Endothelial cell of umbilical vein (primary cell): ENCODE data around the gene ATP2A2. TPM values are rescaled to one million over a fixed set of nuclear protein-coding genes. Genes with fewer than 3 reads are reported as not detected.

Experiments used
- BruUV-seq: library from RNA; stranded (reverse); fragments of 400-500 nt; replicated peaks from 2 replicates; lab custom pipeline; 2021; lab: Mats Ljungman, UMichigan
- CTCF ChIA-PET: fragments of 300-600, 350-600 bp; sonication (Branson Sonifier 250); formaldehyde crosslinking; loops from one replicate; lab custom pipeline; 2021; ENCODE audit warnings: antibody characterized with exemption, inconsistent platforms; lab: Charles Lee
- POLR2A ChIA-PET: fragments of 300-600, 350-600 bp; sonication (Branson Sonifier 250); formaldehyde crosslinking; loops from one replicate; lab custom pipeline; 2021; ENCODE audit warnings: antibody characterized with exemption, inconsistent platforms; lab: Charles Lee
- DNase-seq: peaks from one replicate; pipeline ENCODE4 v3.0.0-alpha.2; 2011; ENCODE audit warnings: low read depth, low spot score
- FAIRE-seq: peaks from 2 replicates; lab custom pipeline; 2011; peaks lifted over from hg19 to GRCh38; lab: Jason Lieb, UNC
- H2AFZ ChIP-seq: 2 replicates; pipeline ENCODE4 v1.6.0; 2012; ENCODE audit warnings: low read depth, low read length, control low read depth, inconsistent platforms
- H3K27ac ChIP-seq: 2 replicates; pipeline ENCODE4 v1.5.1; 2011; ENCODE audit warnings: low read depth, mild to moderate bottlenecking, control low read depth, low read length, moderate library complexity; ENCODE audit not compliant: insufficient read depth
- H3K27me3 ChIP-seq, 2 experiments: 2 replicates each; pipeline versions ENCODE4 v1.6.0 to v1.6.1; 2011; ENCODE audit warnings: low read length in 2 of 2, mixed read lengths in 1 of 2; ENCODE audit not compliant: control insufficient read depth in 2 of 2, insufficient read depth in 2 of 2
- H3K36me3 ChIP-seq, 2 experiments: 2 replicates in 1 of 2; 3 replicates in 1 of 2; pipeline ENCODE4 v1.5.1; 2011; ENCODE audit warnings: low read length in 2 of 2, mild to moderate bottlenecking in 1 of 2, moderate library complexity in 1 of 2; ENCODE audit not compliant: control insufficient read depth in 2 of 2, insufficient read depth in 2 of 2; ENCODE audit errors: extremely low read depth in 1 of 2
- H3K4me1 ChIP-seq: 3 replicates; pipeline ENCODE4 v1.5.1; 2011; ENCODE audit warnings: mild to moderate bottlenecking, low read length; ENCODE audit not compliant: control insufficient read depth, insufficient read depth; ENCODE audit errors: extremely low read depth
- H3K4me2 ChIP-seq: 2 replicates; pipeline ENCODE4 v1.6.1; 2011; ENCODE audit warnings: low read length, control low read depth, mixed read lengths; ENCODE audit not compliant: insufficient read depth
- H3K4me3 ChIP-seq, 3 experiments: fragments of 200-600 bp in 1 of 3; sonication (generic), shearing (Covaris generic) in 1 of 3; replicated peaks in 1 of 3; 2 replicates each; pipeline ENCODE4 v1.5.1; 2011 to 2016; ENCODE audit warnings: control low read depth in 3 of 3, low read length in 3 of 3, mild to moderate bottlenecking in 2 of 3, inconsistent platforms in 1 of 3, low read depth in 1 of 3, moderate library complexity in 1 of 3; ENCODE audit not compliant: insufficient read depth in 1 of 3
- H3K79me2 ChIP-seq: 2 replicates; pipeline ENCODE4 v1.6.0; 2012; ENCODE audit warnings: low read length, inconsistent platforms; ENCODE audit not compliant: control insufficient read depth, insufficient read depth
- H3K9ac ChIP-seq: replicated peaks from 2 replicates; pipeline ENCODE3; 2011; ENCODE audit warnings: low read length, control low read depth; ENCODE audit not compliant: insufficient read depth; ENCODE audit errors: extremely low read depth
- H3K9me1 ChIP-seq: replicated peaks from 3 replicates; pipeline ENCODE4 v1.6.0; 2011; ENCODE audit warnings: mild to moderate bottlenecking, low read length; ENCODE audit not compliant: control insufficient read depth, insufficient read depth; ENCODE audit errors: extremely low read depth
- H3K9me3 ChIP-seq: replicated peaks from 2 replicates; pipeline ENCODE4 v1.5.1; 2012; ENCODE audit warnings: low read length, inconsistent platforms; ENCODE audit not compliant: control insufficient read depth, insufficient read depth
- H4K20me1 ChIP-seq: replicated peaks from 2 replicates; pipeline ENCODE3; 2011; ENCODE audit warnings: mild to moderate bottlenecking, low read length; ENCODE audit not compliant: control insufficient read depth, insufficient read depth; ENCODE audit errors: extremely low read depth
- CTCF ChIP-seq, 2 donors: IDR thresholded peaks; 1 replicate in 1 of 2; 2 replicates in 1 of 2; pipeline ENCODE4 v1.5.1; 2011; ENCODE audit warnings: low read length in 2 of 2, mild to moderate bottlenecking in 2 of 2, moderate library complexity in 2 of 2, control low read depth in 1 of 2, inconsistent platforms in 1 of 2, low read depth in 1 of 2; ENCODE audit not compliant: insufficient read depth in 1 of 2; ENCODE audit errors: extremely low read depth in 1 of 2
- EZH2 ChIP-seq: IDR thresholded peaks from 2 replicates; pipeline ENCODE4 v1.6.1; 2012; ENCODE audit warnings: borderline replicate concordance, low read depth, mild to moderate bottlenecking, moderate library complexity, low read length, inconsistent platforms; ENCODE audit not compliant: severe bottlenecking
- FOS ChIP-seq: IDR thresholded peaks from 2 replicates; pipeline ENCODE4 v1.6.1; 2011; ENCODE audit warnings: mild to moderate bottlenecking, low read length, moderate library complexity, borderline replicate concordance; ENCODE audit not compliant: insufficient read depth
- GATA2 ChIP-seq: IDR thresholded peaks from 2 replicates; pipeline ENCODE4 v1.7.0; 2011; ENCODE audit warnings: low read depth, mild to moderate bottlenecking, moderate library complexity, mixed read lengths, low read length; ENCODE audit not compliant: insufficient read length, insufficient read depth
- JUN ChIP-seq: IDR thresholded peaks from 2 replicates; pipeline ENCODE4 v1.6.1; 2011; ENCODE audit warnings: borderline replicate concordance, low read depth; ENCODE audit not compliant: insufficient read length, insufficient read depth
- MAX ChIP-seq: IDR thresholded peaks from 2 replicates; pipeline ENCODE4 v1.6.1; 2011; ENCODE audit not compliant: insufficient read depth, insufficient read length
- MYC ChIP-seq: IDR thresholded peaks from one replicate; pipeline ENCODE4 v1.6.1; 2011; ENCODE audit warnings: mild to moderate bottlenecking, low read depth, low read length
- POLR2A ChIP-seq: IDR thresholded peaks from 2 replicates; pipeline ENCODE4 v1.6.1; 2012; ENCODE audit warnings: low read depth, mild to moderate bottlenecking, control low read depth, low read length
- POLR2AphosphoS5 ChIP-seq: IDR thresholded peaks from 2 replicates; pipeline ENCODE4 v1.6.1; 2012; ENCODE audit warnings: low read depth, mild to moderate bottlenecking, control low read depth, low read length, moderate library complexity; ENCODE audit not compliant: insufficient read depth
- dilution Hi-C: fragments of 300-500 bp; cut with MboI; formaldehyde crosslinking; loops from one replicate; pipeline ENCODE4 v1.15.0; 2019; ENCODE audit warnings: low sequenced_read_pairs; ENCODE audit not compliant: extremely low pct_ligation_motif_present
- intact Hi-C: fragments of 100-400 bp; cut with micrococcal nuclease; formaldehyde crosslinking; loops from one replicate; pipeline ENCODE4 v1.10.0; 2022
- polyA plus RNA-seq, 4 experiments: library from polyadenylated mRNA; depleted of rRNA in 3 of 4; stranded (reverse) in 3 of 4; unstranded in 1 of 4; fragments of >200 nt; gene quantifications; 2 replicates each; pipeline versions ENCODE4 v1.2.1 to v1.2.3, GENCODE V29; 2011 to 2012; ENCODE audit warnings: missing spikeins in 1 of 4
- total RNA-seq: library from RNA; stranded (reverse); gene quantifications from 2 replicates; pipeline ENCODE4 v1.2.3, GENCODE V29; 2021

Gene ATP2A2
- total and polyA plus RNA-seq, 2 donors (not counting 3 experiments of a cell fraction or from before 2014, with no cell fraction given): 102 to 239 TPM

- no peak for FAIRE-seq
Observed at GRCh38 chr12:110234331-110234751, 46.7 kb upstream of the ATP2A2 start.

More at GRCh38 chr12:110234331-110234751, 46.7 kb upstream of the ATP2A2 start:
- H3K27me3 ChIP-seq: no peaks in the 10 kb centered on the region
- H2AFZ ChIP-seq: no peak overlapping the region
- intact Hi-C loops: no loop called here
- POLR2A ChIA-PET: no interaction called here
- no peaks in the 10 kb centered on the region for H4K20me1 ChIP-seq
- dilution Hi-C loops: no loop called here
- H3K4me1 ChIP-seq: no peaks in the 10 kb centered on the region
- CTCF ChIA-PET: interaction anchor here (0.9 to 1.4 kb wide), 2 partner anchors 10 to 133 kb away, joined by 3 to 6 read pairs; no protein-coding TSS in a partner anchor
- H3K9me3 ChIP-seq: no peaks in the 10 kb centered on the region
- no peaks in the 10 kb centered on the region for H3K9me1 ChIP-seq
- no peak for DNase-seq
- no peak overlapping the region for H3K4me2 ChIP-seq
- H3K9ac ChIP-seq: no peak overlapping the region
- BruUV-seq: no TSS peak
- no peaks in the 10 kb centered on the region for H3K79me2 ChIP-seq
- H3K36me3 ChIP-seq: no peaks in the 10 kb centered on the region
- H3K27ac ChIP-seq: no peak overlapping the region
- no peak overlapping the region for H3K4me3 ChIP-seq
- no peak for TF ChIP-seq CTCF (IDR thresholded peaks at IDR 0.05; ENCODE audit: extremely low read depth in 1 of 2, insufficient read depth in 1 of 2, low read depth in 1 of 2, low read length in 2 of 2)
- TF ChIP-seq MAX: no peak
- TF ChIP-seq FOS: no peak
- no peak for TF ChIP-seq POLR2AphosphoS5
- TF ChIP-seq MYC: no peak
- no peak for TF ChIP-seq EZH2
- TF ChIP-seq JUN: no peak
- no peak for TF ChIP-seq POLR2A
- no peak for TF ChIP-seq GATA2
